ENCODE data around the gene ZFPM1.

DNA sequence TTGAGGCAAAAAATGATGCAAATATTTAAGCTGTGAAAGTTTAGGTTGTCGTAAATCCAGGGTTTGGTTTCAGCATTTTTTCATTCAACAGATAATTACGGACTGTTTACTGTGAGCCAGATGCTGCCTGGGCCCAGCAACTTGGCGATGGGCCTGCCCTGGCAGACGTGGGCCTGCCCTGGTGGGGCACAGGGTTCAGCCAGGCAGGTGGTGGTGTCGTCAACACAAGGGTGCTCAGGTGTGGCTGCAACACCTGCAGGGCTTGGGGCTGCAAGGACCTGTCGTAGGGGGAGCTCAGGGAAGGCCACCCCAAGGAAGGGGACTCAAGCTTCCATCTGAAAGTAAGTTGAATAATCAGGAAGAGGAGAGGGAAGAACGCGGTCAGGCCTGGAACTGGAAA, 132.2 kb downstream of the ZFPM1 start:
- TF ChIP-seq, protein P1, sequence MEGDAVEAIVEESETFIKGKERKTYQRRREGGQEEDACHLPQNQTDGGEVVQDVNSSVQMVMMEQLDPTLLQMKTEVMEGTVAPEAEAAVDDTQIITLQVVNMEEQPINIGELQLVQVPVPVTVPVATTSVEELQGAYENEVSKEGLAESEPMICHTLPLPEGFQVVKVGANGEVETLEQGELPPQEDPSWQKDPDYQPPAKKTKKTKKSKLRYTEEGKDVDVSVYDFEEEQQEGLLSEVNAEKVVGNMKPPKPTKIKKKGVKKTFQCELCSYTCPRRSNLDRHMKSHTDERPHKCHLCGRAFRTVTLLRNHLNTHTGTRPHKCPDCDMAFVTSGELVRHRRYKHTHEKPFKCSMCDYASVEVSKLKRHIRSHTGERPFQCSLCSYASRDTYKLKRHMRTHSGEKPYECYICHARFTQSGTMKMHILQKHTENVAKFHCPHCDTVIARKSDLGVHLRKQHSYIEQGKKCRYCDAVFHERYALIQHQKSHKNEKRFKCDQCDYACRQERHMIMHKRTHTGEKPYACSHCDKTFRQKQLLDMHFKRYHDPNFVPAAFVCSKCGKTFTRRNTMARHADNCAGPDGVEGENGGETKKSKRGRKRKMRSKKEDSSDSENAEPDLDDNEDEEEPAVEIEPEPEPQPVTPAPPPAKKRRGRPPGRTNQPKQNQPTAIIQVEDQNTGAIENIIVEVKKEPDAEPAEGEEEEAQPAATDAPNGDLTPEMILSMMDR (IDR thresholded peaks at IDR 0.05 in 4 of 5, conservative IDR thresholded peaks at IDR 0.05 in 1 of 5), result no peak
- TF ChIP-seq POLR2A (IDR thresholded peaks at IDR 0.05), result no peak
